Measurements from ENCODE around the gene FOLR1. TPM values are rescaled to one million over a fixed set of nuclear protein-coding genes. Genes with fewer than 3 reads are reported as not detected.
"Not testable (repeated sequence)": the region's sequence is repeated elsewhere in the genome, so short reads cannot be mapped to it uniquely, and the experiment has no call there.

FOLR1 gene
- total and polyA plus RNA-seq, 2 donors (not counting 1 experiment from before 2014, with no cell fraction given) = 0.15 TPM; not detected in 1

DNA sequence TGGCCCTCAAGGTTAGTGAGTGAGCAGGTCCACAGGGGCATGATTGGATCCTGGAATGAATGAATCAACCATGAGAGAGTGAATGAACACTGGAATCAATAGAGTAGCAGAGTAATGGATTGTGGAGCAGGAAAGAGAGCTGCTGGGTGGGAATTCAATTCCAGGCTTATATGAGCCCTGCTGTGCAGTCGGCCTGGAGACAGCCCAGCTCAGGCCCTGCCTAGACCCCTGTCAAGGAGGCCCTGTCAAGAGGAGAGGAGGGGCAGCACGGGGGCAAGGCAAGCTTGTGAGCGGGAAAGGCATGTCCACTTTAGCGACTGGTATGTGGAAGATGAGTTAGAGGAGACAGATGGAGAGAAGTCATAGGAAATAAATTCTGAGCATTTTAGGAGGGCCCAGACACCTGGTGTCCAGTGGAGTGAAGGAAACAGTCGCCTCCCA is 1.3 kb upstream of the FOLR1 start:
- H3K9me3 ChIP-seq (ENCODE audit: control insufficient read depth, insufficient read depth, low read depth, low read length) = no peaks in the 10 kb centered on the region
- TF ChIP-seq, protein P1, sequence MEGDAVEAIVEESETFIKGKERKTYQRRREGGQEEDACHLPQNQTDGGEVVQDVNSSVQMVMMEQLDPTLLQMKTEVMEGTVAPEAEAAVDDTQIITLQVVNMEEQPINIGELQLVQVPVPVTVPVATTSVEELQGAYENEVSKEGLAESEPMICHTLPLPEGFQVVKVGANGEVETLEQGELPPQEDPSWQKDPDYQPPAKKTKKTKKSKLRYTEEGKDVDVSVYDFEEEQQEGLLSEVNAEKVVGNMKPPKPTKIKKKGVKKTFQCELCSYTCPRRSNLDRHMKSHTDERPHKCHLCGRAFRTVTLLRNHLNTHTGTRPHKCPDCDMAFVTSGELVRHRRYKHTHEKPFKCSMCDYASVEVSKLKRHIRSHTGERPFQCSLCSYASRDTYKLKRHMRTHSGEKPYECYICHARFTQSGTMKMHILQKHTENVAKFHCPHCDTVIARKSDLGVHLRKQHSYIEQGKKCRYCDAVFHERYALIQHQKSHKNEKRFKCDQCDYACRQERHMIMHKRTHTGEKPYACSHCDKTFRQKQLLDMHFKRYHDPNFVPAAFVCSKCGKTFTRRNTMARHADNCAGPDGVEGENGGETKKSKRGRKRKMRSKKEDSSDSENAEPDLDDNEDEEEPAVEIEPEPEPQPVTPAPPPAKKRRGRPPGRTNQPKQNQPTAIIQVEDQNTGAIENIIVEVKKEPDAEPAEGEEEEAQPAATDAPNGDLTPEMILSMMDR (conservative IDR thresholded peaks at IDR 0.05 in 1 of 2, IDR thresholded peaks at IDR 0.05 in 1 of 2; ENCODE audit: low read depth in 1 of 2, low read length in 2 of 2) = no peak
- no peak overlapping the region for H3K27ac ChIP-seq (ENCODE audit: insufficient read depth, low read length)
- H3K79me2 ChIP-seq (ENCODE audit: control insufficient read depth, insufficient read depth, low read length) = no peaks in the 10 kb centered on the region
- H3K4me2 ChIP-seq (ENCODE audit: extremely low read depth, insufficient read depth, low read length) = no peak overlapping the region
- H2AFZ ChIP-seq (ENCODE audit: low read length) = no peak overlapping the region
- no peak overlapping the region for H3K4me3 ChIP-seq (replicated peaks in 1 of 4; ENCODE audit: control extremely low read depth in 1 of 4, insufficient read depth in 1 of 4, low read depth in 3 of 4, low read length in 4 of 4)
- no peaks in the 10 kb centered on the region for H3K27me3 ChIP-seq (ENCODE audit: control insufficient read depth, insufficient read depth, low read length)
- H4K20me1 ChIP-seq (ENCODE audit: control insufficient read depth, extremely low read depth, insufficient read depth, low read length) = no peaks in the 10 kb centered on the region
- H3K36me3 ChIP-seq (ENCODE audit: control insufficient read depth, insufficient read depth, low read length) = no peaks in the 10 kb centered on the region
- no peak for DNase-seq (ENCODE audit: low read depth in 2 of 2)
- H3K4me1 ChIP-seq (ENCODE audit: control insufficient read depth, extremely low read depth, insufficient read depth, low read length) = no peaks in the 10 kb centered on the region
- H3K9ac ChIP-seq (ENCODE audit: insufficient read depth, low read length) = no peak overlapping the region

DNA sequence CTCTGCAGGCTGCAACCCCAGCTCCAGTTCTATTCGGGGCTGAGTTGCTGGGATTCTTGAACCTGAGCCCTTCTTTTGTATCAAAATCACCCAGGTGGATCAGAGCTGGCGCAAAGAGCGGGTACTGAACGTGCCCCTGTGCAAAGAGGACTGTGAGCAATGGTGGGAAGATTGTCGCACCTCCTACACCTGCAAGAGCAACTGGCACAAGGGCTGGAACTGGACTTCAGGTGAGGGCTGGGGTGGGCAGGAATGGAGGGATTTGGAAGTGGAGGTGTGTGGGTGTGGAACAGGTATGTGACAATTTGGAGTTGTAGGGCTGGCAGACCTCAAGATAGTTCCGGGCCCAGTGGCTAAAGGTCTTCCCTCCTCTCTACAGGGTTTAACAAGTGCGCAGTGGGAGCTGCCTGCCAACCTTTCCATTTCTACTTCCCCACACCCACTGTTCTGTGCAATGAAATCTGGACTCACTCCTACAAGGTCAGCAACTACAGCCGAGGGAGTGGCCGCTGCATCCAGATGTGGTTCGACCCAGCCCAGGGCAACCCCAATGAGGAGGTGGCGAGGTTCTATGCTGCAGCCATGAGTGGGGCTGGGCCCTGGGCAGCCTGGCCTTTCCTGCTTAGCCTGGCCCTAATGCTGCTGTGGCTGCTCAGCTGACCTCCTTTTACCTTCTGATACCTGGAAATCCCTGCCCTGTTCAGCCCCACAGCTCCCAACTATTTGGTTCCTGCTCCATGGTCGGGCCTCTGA is 3.8 kb downstream of the FOLR1 start:
- Histone ChIP-seq H3K27ac (ENCODE audit: insufficient read depth, low read length) (no peak overlapping the region), H3K9ac (ENCODE audit: insufficient read depth, low read length) (no peak overlapping the region), H3K36me3 (ENCODE audit: control insufficient read depth, insufficient read depth, low read length) (no peaks in the 10 kb centered on the region), H3K9me3 (ENCODE audit: control insufficient read depth, insufficient read depth, low read depth, low read length) (no peaks in the 10 kb centered on the region), H3K79me2 (ENCODE audit: control insufficient read depth, insufficient read depth, low read length) (no peaks in the 10 kb centered on the region), H2AFZ (ENCODE audit: low read length) (no peak overlapping the region), H3K27me3 (ENCODE audit: control insufficient read depth, insufficient read depth, low read length) (no peaks in the 10 kb centered on the region), H3K4me3 (replicated peaks in 1 of 4; ENCODE audit: control extremely low read depth in 1 of 4, insufficient read depth in 1 of 4, low read depth in 3 of 4, low read length in 4 of 4) (no peak overlapping the region), H4K20me1 (ENCODE audit: control insufficient read depth, extremely low read depth, insufficient read depth, low read length) (no peaks in the 10 kb centered on the region), H3K4me2 (ENCODE audit: extremely low read depth, insufficient read depth, low read length) (no peak overlapping the region), H3K4me1 (ENCODE audit: control insufficient read depth, extremely low read depth, insufficient read depth, low read length) (no peaks in the 10 kb centered on the region)
- DNase-seq (ENCODE audit: low read depth in 2 of 2) = no peak
- TF ChIP-seq, protein P1 (conservative IDR thresholded peaks at IDR 0.05 in 1 of 2, IDR thresholded peaks at IDR 0.05 in 1 of 2; ENCODE audit: low read depth in 1 of 2, low read length in 2 of 2) = no peak
- no peak for TF ChIP-seq EZH2 (IDR thresholded peaks at IDR 0.05; ENCODE audit: low read length, missing control alignments)

DNA sequence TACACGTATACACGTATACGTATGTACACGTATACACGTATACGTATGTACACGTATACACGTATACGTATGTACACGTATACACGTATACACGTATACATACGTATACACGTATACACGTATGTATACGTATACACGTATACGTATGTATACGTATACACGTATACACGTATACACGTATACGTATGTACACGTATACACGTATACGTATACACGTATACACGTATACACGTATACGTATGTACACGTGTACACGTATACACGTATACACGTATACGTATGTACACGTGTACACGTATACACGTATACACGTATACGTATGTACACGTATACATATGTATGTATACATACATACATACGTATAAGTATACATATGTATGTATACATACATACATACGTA is 9.5 kb downstream of the FOLR1 start:
- not testable (repeated sequence) for H3K36me3 ChIP-seq (ENCODE audit: control insufficient read depth, insufficient read depth, low read length); H4K20me1 ChIP-seq (ENCODE audit: control insufficient read depth, extremely low read depth, insufficient read depth, low read length); H3K9me3 ChIP-seq (ENCODE audit: control insufficient read depth, insufficient read depth, low read depth, low read length); DNase-seq (ENCODE audit: low read depth in 2 of 2); H2AFZ ChIP-seq (ENCODE audit: low read length); H3K4me1 ChIP-seq (ENCODE audit: control insufficient read depth, extremely low read depth, insufficient read depth, low read length); H3K4me2 ChIP-seq (ENCODE audit: extremely low read depth, insufficient read depth, low read length); H3K27ac ChIP-seq (ENCODE audit: insufficient read depth, low read length); H3K9ac ChIP-seq (ENCODE audit: insufficient read depth, low read length); H3K79me2 ChIP-seq (ENCODE audit: control insufficient read depth, insufficient read depth, low read length); H3K4me3 ChIP-seq (replicated peaks in 1 of 4; ENCODE audit: control extremely low read depth in 1 of 4, insufficient read depth in 1 of 4, low read depth in 3 of 4, low read length in 4 of 4); H3K27me3 ChIP-seq (ENCODE audit: control insufficient read depth, insufficient read depth, low read length)
